Glomerular visceral epithelial cell (primary cell): Measurements from ENCODE around the gene SP100.
"Not testable (repeated sequence)": the region's sequence is repeated elsewhere in the genome, so short reads cannot be mapped to it uniquely, and the experiment has no call there.

Experiments used
- DNase-seq: peaks from one replicate; pipeline ENCODE4 v3.0.0-alpha.2; 2016; ENCODE audit errors: extremely low spot score

The SP100 gene

GRCh38 chr2:230457793-230458192, 41.8 kb downstream of the SP100 start:
- no peak for DNase-seq

- DNase-seq, result no peak
Observed at GRCh38 chr2:230459216-230459615, 43.2 kb downstream of the SP100 start.

GRCh38 chr2:230471074-230471473, 55.1 kb downstream of the SP100 start:
- DNase-seq, result no peak

GRCh38 chr2:230472621-230473018, 56.6 kb downstream of the SP100 start:
- DNase-seq, result peak; percentile 68

GRCh38 chr2:230473378-230473777, 57.4 kb downstream of the SP100 start:
- DNase-seq, result no peak

- DNase-seq, result no peak
Observed at GRCh38 chr2:230475143-230475542, 59.1 kb downstream of the SP100 start.

GRCh38 chr2:230485801-230486341, 69.9 kb downstream of the SP100 start:
- no peak for DNase-seq

- DNase-seq, result not testable (repeated sequence)
Observed at GRCh38 chr2:230491219-230491618, 75.2 kb downstream of the SP100 start.

- no peak for DNase-seq
Observed at GRCh38 chr2:230492107-230492506, 76.1 kb downstream of the SP100 start.

- DNase-seq, result no peak
Observed at GRCh38 chr2:230494980-230495379, 79.0 kb downstream of the SP100 start.

GRCh38 chr2:230496891-230497290, 80.9 kb downstream of the SP100 start:
- DNase-seq, result no peak

GRCh38 chr2:230498506-230499107, 82.6 kb downstream of the SP100 start:
- DNase-seq, result no peak

- DNase-seq, result no peak
Observed at GRCh38 chr2:230502593-230502992, 86.6 kb downstream of the SP100 start.

- DNase-seq, result no peak
Observed at GRCh38 chr2:230503798-230504197, 87.8 kb downstream of the SP100 start.

- DNase-seq, result no peak
Observed at GRCh38 chr2:230505162-230505561, 89.2 kb downstream of the SP100 start.

GRCh38 chr2:230512955-230513748, 97.2 kb downstream of the SP100 start:
- DNase-seq, result no peak

GRCh38 chr2:230520061-230520874, 104.3 kb downstream of the SP100 start:
- DNase-seq, result no peak

- no peak for DNase-seq
Observed at GRCh38 chr2:230520875-230521155, 104.8 kb downstream of the SP100 start.

- no peak for DNase-seq
Observed at GRCh38 chr2:230521386-230521785, 105.4 kb downstream of the SP100 start.

- DNase-seq, result no peak
Observed at GRCh38 chr2:230525682-230526081, 109.7 kb downstream of the SP100 start.

- DNase-seq, result no peak
Observed at GRCh38 chr2:230537531-230537976, 121.6 kb downstream of the SP100 start.

GRCh38 chr2:230540332-230540731, 124.3 kb downstream of the SP100 start:
- DNase-seq, result no peak
